ENCODE data around the gene FAM227A. TPM values are rescaled to one million over a fixed set of nuclear protein-coding genes. Genes with fewer than 3 reads are reported as not detected.

The FAM227A gene
- total and polyA plus RNA-seq, 2 of the 13 experiments (the other 11 are each of a cell fraction or from before 2014, with no cell fraction given), result 1.0 to 1.5 TPM

DNA sequence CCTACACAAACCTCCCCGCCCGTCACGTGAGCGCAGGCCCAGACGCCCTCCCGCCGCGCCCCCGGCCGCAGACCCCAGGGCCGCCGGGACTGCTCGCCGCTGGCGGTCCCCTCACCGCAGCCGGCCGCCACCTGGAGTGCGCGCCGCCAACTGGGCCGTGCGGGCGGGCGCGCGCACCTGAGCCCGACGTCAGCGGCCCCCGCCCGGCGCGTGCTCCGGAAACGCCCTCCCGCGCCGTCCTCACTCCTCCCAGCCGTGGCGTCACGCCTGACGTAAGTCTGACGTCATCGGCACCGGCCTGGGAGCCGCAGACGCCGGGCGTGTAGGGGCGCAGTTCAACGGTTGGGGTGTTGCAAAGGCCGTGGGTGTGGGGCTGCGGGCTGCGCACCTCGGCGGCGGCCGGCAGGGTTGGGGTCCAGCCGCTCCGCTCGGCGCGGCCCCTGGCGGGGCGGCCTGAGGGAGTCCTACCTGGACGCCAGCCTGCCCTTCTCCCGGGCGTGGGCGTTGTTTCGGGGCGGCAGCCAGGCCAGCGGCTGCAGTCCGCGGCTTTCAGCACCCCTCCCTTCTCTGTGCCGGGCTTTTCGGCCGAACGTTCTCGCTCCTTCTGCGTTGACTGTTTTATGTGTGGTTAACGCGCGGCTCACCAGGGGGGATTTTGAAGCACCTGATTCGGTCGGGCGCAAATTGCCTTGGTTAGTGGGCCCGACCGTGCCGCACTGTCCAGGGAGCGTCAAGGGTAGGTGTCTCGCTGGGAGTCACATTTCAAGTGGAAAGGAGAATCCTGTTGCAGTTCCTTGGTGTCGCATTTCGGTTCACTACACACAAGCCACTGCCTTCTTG, 44.8 kb upstream of the FAM227A start, which contains the start of gene JOSD1 (continued):
- TF ChIP-seq MATR3 (CRISPR knock-in tag; IDR thresholded peaks at IDR 0.05) (no peak), PTBP1 (IDR thresholded peaks at IDR 0.05; ENCODE audit: low read depth, low read length, poor library complexity, severe bottlenecking) (no peak), PCBP2 (optimal IDR thresholded peaks at IDR 0.05; ENCODE audit: low read depth, low read length, poor library complexity, severe bottlenecking) (no peak), TCF7 (IDR thresholded peaks at IDR 0.05; ENCODE audit: low read depth) (no peak), ZKSCAN8 (CRISPR knock-in tag; IDR thresholded peaks at IDR 0.05; ENCODE audit: borderline replicate concordance) (no peak), RARA (CRISPR knock-in tag; IDR thresholded peaks at IDR 0.05) (peak; percentile 49; the same call in 1 of the 2 replicates), ZNF296 (CRISPR knock-in tag; conservative IDR thresholded peaks at IDR 0.05) (no peak), ZNF788 (CRISPR knock-in tag; IDR thresholded peaks at IDR 0.05; ENCODE audit: borderline replicate concordance) (peak; percentile 75; the same call in 1 of the 2 replicates), TAF1 (CRISPR knock-in tag; IDR thresholded peaks at IDR 0.05) (peak; percentile 57), ZBTB8A (CRISPR knock-in tag; IDR thresholded peaks at IDR 0.05; ENCODE audit: borderline replicate concordance, low read depth) (no peak), ZNF180 (CRISPR knock-in tag; IDR thresholded peaks at IDR 0.05; ENCODE audit: borderline replicate concordance, low read depth) (peak; percentile 77; the same call in 1 of the 2 replicates), GPN1 (CRISPR knock-in tag; IDR thresholded peaks at IDR 0.05; ENCODE audit: borderline replicate concordance) (no peak; the same call in 1 of the 2 replicates), PITX1 (CRISPR knock-in tag; IDR thresholded peaks at IDR 0.05) (no peak), SIX4 (CRISPR knock-in tag; IDR thresholded peaks at IDR 0.05) (peak; percentile 25; the same call in 1 of the 2 replicates), DNMT1 (CRISPR knock-in tag; IDR thresholded peaks at IDR 0.05) (no peak), ZNF333 (CRISPR knock-in tag; IDR thresholded peaks at IDR 0.05; ENCODE audit: borderline replicate concordance) (peak; percentile 61; the same call in 1 of the 2 replicates), SP2 (CRISPR knock-in tag; IDR thresholded peaks at IDR 0.05) (peak; percentile 61), RCOR2 (CRISPR knock-in tag; IDR thresholded peaks at IDR 0.05) (no peak)
- TF ChIP-seq, protein P1, sequence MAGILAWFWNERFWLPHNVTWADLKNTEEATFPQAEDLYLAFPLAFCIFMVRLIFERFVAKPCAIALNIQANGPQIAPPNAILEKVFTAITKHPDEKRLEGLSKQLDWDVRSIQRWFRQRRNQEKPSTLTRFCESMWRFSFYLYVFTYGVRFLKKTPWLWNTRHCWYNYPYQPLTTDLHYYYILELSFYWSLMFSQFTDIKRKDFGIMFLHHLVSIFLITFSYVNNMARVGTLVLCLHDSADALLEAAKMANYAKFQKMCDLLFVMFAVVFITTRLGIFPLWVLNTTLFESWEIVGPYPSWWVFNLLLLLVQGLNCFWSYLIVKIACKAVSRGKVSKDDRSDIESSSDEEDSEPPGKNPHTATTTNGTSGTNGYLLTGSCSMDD (CRISPR knock-in tag; IDR thresholded peaks at IDR 0.05), result no peak
- TF ChIP-seq, protein P2, sequence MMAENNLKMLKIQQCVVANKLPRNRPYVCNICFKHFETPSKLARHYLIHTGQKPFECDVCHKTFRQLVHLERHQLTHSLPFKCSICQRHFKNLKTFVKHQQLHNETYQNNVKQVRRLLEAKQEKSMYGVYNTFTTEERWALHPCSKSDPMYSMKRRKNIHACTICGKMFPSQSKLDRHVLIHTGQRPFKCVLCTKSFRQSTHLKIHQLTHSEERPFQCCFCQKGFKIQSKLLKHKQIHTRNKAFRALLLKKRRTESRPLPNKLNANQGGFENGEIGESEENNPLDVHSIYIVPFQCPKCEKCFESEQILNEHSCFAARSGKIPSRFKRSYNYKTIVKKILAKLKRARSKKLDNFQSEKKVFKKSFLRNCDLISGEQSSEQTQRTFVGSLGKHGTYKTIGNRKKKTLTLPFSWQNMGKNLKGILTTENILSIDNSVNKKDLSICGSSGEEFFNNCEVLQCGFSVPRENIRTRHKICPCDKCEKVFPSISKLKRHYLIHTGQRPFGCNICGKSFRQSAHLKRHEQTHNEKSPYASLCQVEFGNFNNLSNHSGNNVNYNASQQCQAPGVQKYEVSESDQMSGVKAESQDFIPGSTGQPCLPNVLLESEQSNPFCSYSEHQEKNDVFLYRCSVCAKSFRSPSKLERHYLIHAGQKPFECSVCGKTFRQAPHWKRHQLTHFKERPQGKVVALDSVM (CRISPR knock-in tag; IDR thresholded peaks at IDR 0.05), result no peak
- TF ChIP-seq, protein P3, sequence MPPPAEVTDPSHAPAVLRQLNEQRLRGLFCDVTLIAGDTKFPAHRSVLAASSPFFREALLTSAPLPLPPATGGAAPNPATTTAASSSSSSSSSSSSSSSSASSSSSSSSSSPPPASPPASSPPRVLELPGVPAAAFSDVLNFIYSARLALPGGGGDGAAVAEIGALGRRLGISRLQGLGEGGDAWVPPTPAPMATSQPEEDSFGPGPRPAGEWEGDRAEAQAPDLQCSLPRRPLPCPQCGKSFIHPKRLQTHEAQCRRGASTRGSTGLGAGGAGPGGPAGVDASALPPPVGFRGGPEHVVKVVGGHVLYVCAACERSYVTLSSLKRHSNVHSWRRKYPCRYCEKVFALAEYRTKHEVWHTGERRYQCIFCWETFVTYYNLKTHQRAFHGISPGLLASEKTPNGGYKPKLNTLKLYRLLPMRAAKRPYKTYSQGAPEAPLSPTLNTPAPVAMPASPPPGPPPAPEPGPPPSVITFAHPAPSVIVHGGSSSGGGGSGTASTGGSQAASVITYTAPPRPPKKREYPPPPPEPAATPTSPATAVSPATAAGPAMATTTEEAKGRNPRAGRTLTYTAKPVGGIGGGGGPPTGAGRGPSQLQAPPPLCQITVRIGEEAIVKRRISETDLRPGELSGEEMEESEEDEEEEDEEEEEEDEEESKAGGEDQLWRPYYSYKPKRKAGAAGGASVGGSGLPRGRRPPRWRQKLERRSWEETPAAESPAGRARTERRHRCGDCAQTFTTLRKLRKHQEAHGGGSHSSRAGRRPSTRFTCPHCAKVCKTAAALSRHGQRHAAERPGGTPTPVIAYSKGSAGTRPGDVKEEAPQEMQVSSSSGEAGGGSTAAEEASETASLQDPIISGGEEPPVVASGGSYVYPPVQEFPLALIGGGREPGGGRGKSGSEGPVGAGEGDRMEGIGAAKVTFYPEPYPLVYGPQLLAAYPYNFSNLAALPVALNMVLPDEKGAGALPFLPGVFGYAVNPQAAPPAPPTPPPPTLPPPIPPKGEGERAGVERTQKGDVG (CRISPR knock-in tag; IDR thresholded peaks at IDR 0.05; ENCODE audit: borderline replicate concordance), result no peak; the same call in 1 of the 2 replicates
- TF ChIP-seq, protein P4, sequence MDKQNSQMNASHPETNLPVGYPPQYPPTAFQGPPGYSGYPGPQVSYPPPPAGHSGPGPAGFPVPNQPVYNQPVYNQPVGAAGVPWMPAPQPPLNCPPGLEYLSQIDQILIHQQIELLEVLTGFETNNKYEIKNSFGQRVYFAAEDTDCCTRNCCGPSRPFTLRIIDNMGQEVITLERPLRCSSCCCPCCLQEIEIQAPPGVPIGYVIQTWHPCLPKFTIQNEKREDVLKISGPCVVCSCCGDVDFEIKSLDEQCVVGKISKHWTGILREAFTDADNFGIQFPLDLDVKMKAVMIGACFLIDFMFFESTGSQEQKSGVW (CRISPR knock-in tag; IDR thresholded peaks at IDR 0.05; ENCODE audit: borderline replicate concordance), result no peak

All from HepG2 (cell line).